SHP77 treated with DMSO at 0.1 percent for 48 hours (cell line): Measurements from ENCODE around the gene TSEN54.
"Not testable (repeated sequence)": the region's sequence is repeated elsewhere in the genome, so short reads cannot be mapped to it uniquely, and the experiment has no call there.

Experiments used
- DNase-seq: peaks from one replicate; lab custom pipeline; 2025; lab: John Stamatoyannopoulos, UW

TSEN54 gene

DNA sequence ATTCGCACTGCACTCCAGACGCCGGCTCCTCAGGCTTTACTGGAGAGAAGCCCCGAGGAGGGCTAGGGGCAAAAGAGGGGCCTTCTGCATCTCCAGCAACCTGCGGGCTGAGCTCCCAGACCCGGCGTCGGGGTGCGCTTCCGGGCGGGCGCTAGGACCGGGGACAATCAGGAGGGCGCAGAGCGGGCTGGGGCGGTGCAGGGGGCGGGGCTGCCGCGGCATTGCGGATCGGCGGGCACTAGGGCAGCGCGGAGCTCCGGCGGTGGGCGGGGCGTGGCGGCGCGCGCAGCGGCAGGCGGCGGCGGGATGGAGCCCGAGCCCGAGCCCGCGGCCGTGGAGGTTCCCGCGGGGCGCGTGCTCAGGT lies at the start of gene TSEN54:
Gene TSEN54 (plus strand): TSS at position 274 of the 364 bp plus-strand sequence. CDS start 33 bp downstream, at position 307.
- peak; percentile 80 for DNase-seq

DNA sequence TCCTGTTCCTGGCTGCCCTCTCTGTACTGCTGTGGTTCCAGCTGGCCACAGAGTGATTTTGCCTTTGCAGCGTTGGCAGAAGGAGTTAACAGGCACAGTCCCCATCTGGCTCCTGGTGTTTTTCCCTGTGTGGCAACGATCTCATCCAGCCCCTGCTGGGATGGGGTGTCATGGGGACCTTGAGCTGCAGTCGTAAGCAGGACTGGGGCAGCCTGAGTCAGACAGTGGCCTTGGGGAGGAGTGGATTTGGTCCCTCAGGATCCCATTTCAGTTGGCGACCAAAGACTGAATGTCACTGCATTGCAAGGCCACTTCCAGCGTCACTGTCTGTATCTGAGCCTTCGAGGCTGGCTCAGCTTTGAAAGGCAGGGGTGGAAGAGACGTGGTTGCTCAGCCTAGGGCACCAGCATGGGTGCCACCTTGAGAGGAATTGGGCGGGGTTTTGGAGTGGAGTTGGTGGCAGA lies 48.0 kb upstream of the TSEN54 start:
- DNase-seq: no peak

DNA sequence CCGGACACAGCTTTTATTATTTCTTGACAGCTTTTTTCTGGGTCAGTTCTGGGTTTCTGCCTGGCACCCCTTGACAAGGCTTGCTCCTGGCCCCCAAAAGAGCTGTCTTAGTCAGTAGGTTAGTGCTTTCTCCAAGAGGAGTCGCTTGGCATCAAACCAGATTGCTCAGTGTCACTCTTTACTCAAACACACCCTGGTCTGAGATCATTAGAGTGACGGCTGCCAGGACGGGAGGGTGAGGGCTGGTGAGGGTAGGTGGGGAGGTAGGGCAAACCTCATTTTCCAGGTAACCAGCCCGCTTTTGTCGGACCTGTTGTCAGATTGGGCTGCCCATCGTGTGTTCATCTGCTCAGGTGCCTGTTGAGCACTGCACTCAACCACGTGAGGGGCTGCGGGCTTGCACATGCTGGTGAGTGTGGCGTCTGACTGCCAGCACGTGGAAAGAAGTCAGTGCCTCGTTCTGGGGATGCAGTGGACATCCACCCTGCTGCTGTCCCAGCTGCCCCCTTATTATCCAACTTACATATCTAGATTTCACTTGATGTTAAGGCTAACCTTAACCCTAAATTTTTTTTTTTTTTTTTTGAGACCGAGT lies 47.5 kb upstream of the TSEN54 start:
- no peak for DNase-seq

- DNase-seq: no peak
These were observed 45.1 kb upstream of the TSEN54 start for GRCh38 chr17:75471207-75471606.

GRCh38 chr17:75472119-75472518 lies 44.2 kb upstream of the TSEN54 start:
- peak; percentile 41 for DNase-seq

- DNase-seq: no peak
These were observed 43.1 kb upstream of the TSEN54 start for GRCh38 chr17:75473246-75473645.

DNA sequence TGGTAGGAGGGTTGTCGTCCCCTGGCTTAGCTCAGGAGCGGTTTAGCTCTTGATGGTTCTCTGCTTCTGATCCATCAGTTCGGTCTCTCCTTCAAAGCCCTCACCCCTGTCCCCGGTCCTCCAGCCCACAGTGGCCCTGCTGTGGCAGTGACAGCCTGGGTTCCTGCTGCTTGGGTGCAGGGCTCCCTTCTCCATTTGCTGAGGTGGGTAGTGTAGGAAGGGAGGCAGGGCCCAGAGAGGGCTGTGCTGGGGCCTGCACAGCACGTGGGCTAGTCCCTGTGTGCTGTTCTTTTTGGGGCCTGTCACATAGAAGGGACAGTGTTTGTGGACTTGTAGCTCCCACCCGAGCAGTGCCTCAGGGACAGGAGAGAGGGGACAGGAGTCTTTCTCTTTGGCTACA lies 41.6 kb upstream of the TSEN54 start:
- no peak for DNase-seq

- no peak for DNase-seq
These were observed 41.0 kb upstream of the TSEN54 start for GRCh38 chr17:75475144-75475835.

DNA sequence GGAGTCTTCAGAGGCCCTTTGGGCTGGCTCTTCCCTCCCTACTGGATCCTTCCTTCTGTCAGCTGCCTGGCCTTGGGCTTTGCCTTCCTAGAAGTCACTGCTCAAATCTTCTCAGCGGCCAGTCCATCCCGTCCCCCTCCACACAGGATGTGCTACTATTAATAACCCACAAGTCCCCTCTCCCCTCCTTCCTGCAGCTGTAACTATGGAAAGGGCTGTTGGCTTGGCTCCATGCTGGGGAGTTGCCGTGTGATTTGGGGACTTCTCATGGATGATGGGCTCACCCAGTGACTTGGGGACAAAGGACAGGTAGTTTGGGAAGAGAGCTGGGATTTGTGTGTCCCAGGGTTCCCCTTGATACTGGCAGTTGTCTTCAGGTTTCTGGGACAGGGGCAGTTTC lies 40.5 kb upstream of the TSEN54 start:
- no peak for DNase-seq

- DNase-seq: no peak
These were observed 40.1 kb upstream of the TSEN54 start for GRCh38 chr17:75476271-75476671.

GRCh38 chr17:75476752-75477489 lies 39.4 kb upstream of the TSEN54 start:
- DNase-seq: no peak

GRCh38 chr17:75477490-75477862 lies 38.9 kb upstream of the TSEN54 start:
- not testable (repeated sequence) for DNase-seq

DNA sequence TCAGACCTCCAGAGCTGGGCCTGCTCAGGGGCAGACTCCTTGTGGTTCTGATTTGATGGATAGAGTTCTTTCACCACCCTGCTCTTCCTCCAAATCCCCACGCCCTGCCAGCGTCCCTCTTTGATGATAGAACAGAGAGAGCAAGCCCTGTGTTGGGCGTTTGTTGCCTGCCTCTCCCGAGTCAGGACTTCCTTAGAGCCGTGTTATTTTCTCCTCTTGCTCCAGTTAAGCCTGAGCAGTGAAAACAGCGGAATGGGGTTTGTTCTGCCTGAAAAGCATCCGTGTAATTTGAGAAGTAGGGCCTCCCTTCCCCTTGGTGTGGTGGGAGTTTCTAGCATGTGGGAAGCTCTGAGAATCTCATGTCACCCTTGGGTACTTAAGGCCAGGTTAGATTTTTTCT lies 37.8 kb upstream of the TSEN54 start:
- DNase-seq: no peak

DNA sequence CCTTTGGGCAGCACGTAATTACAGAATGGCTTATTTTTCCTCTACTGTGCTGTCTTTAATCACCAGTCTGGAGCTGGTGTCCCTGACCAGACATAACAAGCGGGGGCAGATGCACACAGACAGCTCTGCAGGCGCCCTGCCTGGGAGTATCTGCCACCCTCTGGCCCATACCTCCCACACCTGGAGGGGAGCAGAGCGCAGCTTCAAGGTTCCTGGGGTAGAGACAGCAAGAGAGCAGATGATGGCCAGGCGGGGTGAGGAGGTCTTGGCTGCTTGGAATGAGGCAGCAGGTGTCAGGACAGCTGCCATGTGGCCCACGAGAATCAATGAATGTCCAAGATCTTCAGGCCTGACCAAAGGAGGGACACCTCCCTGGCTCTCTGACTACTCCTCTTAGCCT lies 36.0 kb upstream of the TSEN54 start:
- DNase-seq: no peak

- DNase-seq: no peak
These were observed 34.9 kb upstream of the TSEN54 start for GRCh38 chr17:75481194-75482068.

- DNase-seq: no peak
These were observed 34.0 kb upstream of the TSEN54 start for GRCh38 chr17:75482098-75482942.

- DNase-seq: no peak
These were observed 30.6 kb upstream of the TSEN54 start for GRCh38 chr17:75485688-75486087.

DNA sequence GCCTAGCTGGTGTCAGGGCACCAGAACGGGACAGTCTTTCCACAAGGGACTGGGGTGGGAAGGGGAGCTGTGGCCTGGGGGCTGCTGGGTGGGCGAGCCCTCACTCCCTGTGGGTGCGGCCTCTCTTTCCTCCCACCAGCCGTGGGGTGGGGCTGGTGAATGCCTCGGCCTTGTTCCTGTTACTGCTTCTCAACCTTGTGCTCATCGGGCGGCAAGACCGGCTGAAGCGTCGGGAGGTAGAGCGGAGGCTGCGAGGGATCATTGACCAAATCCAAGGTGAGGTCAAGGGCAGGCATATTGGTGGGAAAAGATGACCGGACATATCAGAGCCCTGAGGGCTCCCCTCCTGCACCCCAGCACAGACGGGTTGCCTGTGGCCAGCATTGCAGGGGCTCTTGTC lies 30.2 kb upstream of the TSEN54 start:
- no peak for DNase-seq

GRCh38 chr17:75486951-75487350 lies 29.4 kb upstream of the TSEN54 start:
- no peak for DNase-seq

- DNase-seq: no peak
These were observed 28.8 kb upstream of the TSEN54 start for GRCh38 chr17:75487351-75488070.
